Colon (tissue), 2 donors: ENCODE results near the gene ANKS1B.
"Not testable (repeated sequence)": the region's sequence is repeated elsewhere in the genome, so short reads cannot be mapped to it uniquely, and the experiment has no call there.

Experiments
- FAIRE-seq: peaks from 2 replicates; lab custom pipeline; 2012; peaks lifted over from hg19 to GRCh38; lab: Jason Lieb, UNC
- donor health status: control.
- donor health status: control.

The ANKS1B gene

GRCh38 chr12:99265648-99266047, 719.1 kb downstream of the ANKS1B start:
- no peak for FAIRE-seq

GRCh38 chr12:99261256-99261655, 723.5 kb downstream of the ANKS1B start:
- FAIRE-seq, result no peak

- FAIRE-seq, result no peak
Measured at GRCh38 chr12:99260456-99260996, 724.2 kb downstream of the ANKS1B start.

GRCh38 chr12:99259040-99259934, 725.4 kb downstream of the ANKS1B start:
- FAIRE-seq, result no peak

- no peak for FAIRE-seq
Measured at GRCh38 chr12:99257672-99258071, 727.1 kb downstream of the ANKS1B start.

- no peak for FAIRE-seq
Measured at GRCh38 chr12:99253068-99253467, 731.7 kb downstream of the ANKS1B start.

- FAIRE-seq, result no peak
Measured at GRCh38 chr12:99250091-99250490, 734.6 kb downstream of the ANKS1B start.

- FAIRE-seq, result no peak
Measured at GRCh38 chr12:99249543-99249942, 735.2 kb downstream of the ANKS1B start.

GRCh38 chr12:99237907-99238538, 746.7 kb downstream of the ANKS1B start:
- FAIRE-seq, result not testable (repeated sequence)

GRCh38 chr12:99235381-99235780, 749.4 kb downstream of the ANKS1B start:
- no peak for FAIRE-seq

GRCh38 chr12:99234702-99235101, 750.0 kb downstream of the ANKS1B start:
- FAIRE-seq, result no peak

- FAIRE-seq, result no peak
Measured at GRCh38 chr12:99232324-99232723, 752.4 kb downstream of the ANKS1B start.

- no peak for FAIRE-seq
Measured at GRCh38 chr12:99231031-99231430, 753.7 kb downstream of the ANKS1B start.

- FAIRE-seq, result no peak
Measured at GRCh38 chr12:99224237-99224636, 760.5 kb downstream of the ANKS1B start.

GRCh38 chr12:99223579-99223978, 761.2 kb downstream of the ANKS1B start:
- FAIRE-seq, result no peak

GRCh38 chr12:99213047-99213446, 771.7 kb downstream of the ANKS1B start:
- no peak for FAIRE-seq

GRCh38 chr12:99212275-99212674, 772.5 kb downstream of the ANKS1B start:
- FAIRE-seq, result no peak

- FAIRE-seq, result no peak
Measured at GRCh38 chr12:99205111-99205510, 779.6 kb downstream of the ANKS1B start.

- no peak for FAIRE-seq
Measured at GRCh38 chr12:99201906-99202645, 782.7 kb downstream of the ANKS1B start.

- FAIRE-seq, result no peak
Measured at GRCh38 chr12:99200711-99201384, 783.9 kb downstream of the ANKS1B start.

GRCh38 chr12:99195474-99195873, 789.3 kb downstream of the ANKS1B start:
- no peak for FAIRE-seq

- peak; percentile 41 for FAIRE-seq
Measured at GRCh38 chr12:99192489-99192888, 792.2 kb downstream of the ANKS1B start.
